Chondrocyte (in vitro differentiated cells): Measurements from ENCODE around the gene LAMTOR5. TPM values are rescaled to one million over a fixed set of nuclear protein-coding genes. Genes with fewer than 3 reads are reported as not detected.

Experiments
- DNase-seq: peaks from one replicate; pipeline ENCODE4 v3.0.0; 2021; ENCODE audit warnings: mixed read lengths, low spot score
- H3K27ac Mint-ChIP-seq: one replicate; pipeline ENCODE4 v1.8.0; 2021; ENCODE audit warnings: mild to moderate bottlenecking, moderate library complexity, mixed read lengths; ENCODE audit not compliant: unreplicated experiment
- H3K27me3 Mint-ChIP-seq: 2 replicates; pipeline ENCODE4 v1.8.0; 2021; ENCODE audit warnings: low read depth, mixed read lengths
- H3K36me3 Mint-ChIP-seq: 2 replicates; pipeline ENCODE4 v1.8.0; 2021; ENCODE audit warnings: low read depth, mixed read lengths
- H3K4me1 Mint-ChIP-seq: 2 replicates; pipeline ENCODE4 v1.8.0; 2021; ENCODE audit warnings: low read depth, mild to moderate bottlenecking, mixed read lengths
- H3K4me3 Mint-ChIP-seq: one replicate; pipeline ENCODE4 v1.8.0; 2021; ENCODE audit warnings: mild to moderate bottlenecking, moderate library complexity, mixed read lengths; ENCODE audit not compliant: unreplicated experiment
- H3K9me3 Mint-ChIP-seq: 2 replicates; pipeline ENCODE4 v1.8.0; 2021; ENCODE audit warnings: low read depth, mixed read lengths
- total RNA-seq: library from RNA; stranded (reverse); gene quantifications from 3 replicates; pipeline ENCODE4 v1.2.1, GENCODE V29; 2021
- TF ChIP-seq, protein P1 (sequence below): fragments of 200-600 bp; sonication (generic); IDR thresholded peaks from 2 replicates; pipeline ENCODE4 v1.5.0; 2021; ENCODE audit warnings: antibody characterized with exemption, mild to moderate bottlenecking, moderate library complexity

Gene LAMTOR5
- total RNA-seq, 1 donor from 2014 or later = 97.1 TPM

DNA sequence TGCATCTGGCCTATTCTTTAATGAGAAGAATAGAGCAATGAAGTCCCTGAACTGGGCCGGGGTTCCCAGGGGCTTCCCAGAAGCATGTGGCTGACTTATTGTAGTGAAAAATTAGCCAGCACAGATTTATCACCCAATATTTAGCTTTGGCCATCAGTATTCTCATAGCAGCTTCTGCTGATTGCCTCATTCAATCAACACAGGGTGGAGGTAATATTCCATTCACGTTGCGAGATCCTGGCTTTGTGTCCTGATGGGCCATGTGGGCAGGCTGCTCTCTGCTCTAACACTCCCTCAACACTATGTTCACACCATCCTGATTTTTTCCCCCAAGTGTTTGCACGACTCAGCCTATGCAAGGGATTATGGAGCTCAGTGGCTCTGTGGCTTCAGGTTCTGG lies 21.5 kb upstream of the LAMTOR5 start:
- TF ChIP-seq, protein P1, sequence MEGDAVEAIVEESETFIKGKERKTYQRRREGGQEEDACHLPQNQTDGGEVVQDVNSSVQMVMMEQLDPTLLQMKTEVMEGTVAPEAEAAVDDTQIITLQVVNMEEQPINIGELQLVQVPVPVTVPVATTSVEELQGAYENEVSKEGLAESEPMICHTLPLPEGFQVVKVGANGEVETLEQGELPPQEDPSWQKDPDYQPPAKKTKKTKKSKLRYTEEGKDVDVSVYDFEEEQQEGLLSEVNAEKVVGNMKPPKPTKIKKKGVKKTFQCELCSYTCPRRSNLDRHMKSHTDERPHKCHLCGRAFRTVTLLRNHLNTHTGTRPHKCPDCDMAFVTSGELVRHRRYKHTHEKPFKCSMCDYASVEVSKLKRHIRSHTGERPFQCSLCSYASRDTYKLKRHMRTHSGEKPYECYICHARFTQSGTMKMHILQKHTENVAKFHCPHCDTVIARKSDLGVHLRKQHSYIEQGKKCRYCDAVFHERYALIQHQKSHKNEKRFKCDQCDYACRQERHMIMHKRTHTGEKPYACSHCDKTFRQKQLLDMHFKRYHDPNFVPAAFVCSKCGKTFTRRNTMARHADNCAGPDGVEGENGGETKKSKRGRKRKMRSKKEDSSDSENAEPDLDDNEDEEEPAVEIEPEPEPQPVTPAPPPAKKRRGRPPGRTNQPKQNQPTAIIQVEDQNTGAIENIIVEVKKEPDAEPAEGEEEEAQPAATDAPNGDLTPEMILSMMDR = no peak
- H3K4me1 Mint-ChIP-seq = peaks cover 10% of the 10 kb centered on the region
- no peak overlapping the region for H3K4me3 Mint-ChIP-seq
- H3K36me3 Mint-ChIP-seq = peaks cover 1% of the 10 kb centered on the region
- peaks cover 21% of the 10 kb centered on the region for H3K27me3 Mint-ChIP-seq
- no peaks in the 10 kb centered on the region for H3K9me3 Mint-ChIP-seq
- no peak overlapping the region for H3K27ac Mint-ChIP-seq
- DNase-seq = no peak

DNA sequence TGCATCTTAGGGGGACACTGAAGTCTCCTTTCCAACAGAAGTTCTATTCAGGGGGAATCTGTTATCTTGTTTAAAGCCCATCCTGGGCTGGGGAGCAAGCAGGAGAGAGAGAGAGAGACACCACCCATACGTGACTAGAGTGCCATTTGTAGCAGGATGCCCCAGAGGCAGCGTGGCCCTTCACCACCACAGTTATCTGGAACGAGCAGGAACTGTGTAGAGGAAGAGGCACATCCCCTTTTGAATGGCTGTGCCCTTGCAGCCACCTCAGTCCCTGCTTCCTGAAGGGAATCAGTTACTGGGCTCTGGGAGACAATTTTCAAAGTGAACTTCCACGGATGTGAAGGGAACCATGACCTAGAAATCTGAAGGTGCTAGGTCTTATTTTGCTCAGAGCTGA lies 19.4 kb upstream of the LAMTOR5 start:
- Mint-ChIP-seq H3K9me3 (peaks cover 2% of the 10 kb centered on the region), H3K4me3 (no peak overlapping the region), H3K4me1 (peaks cover 7% of the 10 kb centered on the region), H3K36me3 (peaks cover 1% of the 10 kb centered on the region), H3K27ac (no peak overlapping the region), H3K27me3 (peaks cover 24% of the 10 kb centered on the region)
- TF ChIP-seq, protein P1 = no peak
- no peak for DNase-seq

DNA sequence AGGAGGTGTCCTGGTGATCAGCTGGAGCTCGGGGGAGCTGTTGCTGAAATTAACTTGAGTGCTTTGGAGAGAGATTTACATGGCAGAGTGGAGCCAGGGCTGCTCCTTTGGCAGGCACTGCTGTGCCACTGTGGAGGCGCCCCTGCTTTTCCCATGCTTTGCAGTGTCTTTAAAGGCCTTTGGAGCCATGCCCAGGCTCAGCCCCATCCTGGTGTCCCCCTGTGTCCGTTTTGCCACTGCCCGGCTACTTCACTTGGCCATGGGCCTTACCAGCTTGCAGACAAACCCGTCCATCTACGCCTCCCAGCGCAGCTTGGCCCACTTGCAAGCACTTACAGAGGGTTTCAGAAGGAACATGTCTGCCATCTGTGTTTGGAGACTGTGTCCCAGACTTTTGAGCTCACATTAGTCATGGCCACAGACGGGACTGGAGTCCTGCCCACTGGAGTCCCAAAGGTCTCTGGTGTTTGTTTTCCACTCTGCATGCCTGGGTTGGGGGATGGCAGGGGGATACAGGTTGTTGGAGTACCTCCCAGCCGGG lies 18.2 kb upstream of the LAMTOR5 start:
- H3K27me3 Mint-ChIP-seq = peaks cover 13% of the 10 kb centered on the region
- H3K36me3 Mint-ChIP-seq = peaks cover 1% of the 10 kb centered on the region
- TF ChIP-seq, protein P1 = no peak
- H3K9me3 Mint-ChIP-seq = peaks cover 9% of the 10 kb centered on the region
- H3K27ac Mint-ChIP-seq = no peak overlapping the region
- DNase-seq = no peak
- peaks cover 10% of the 10 kb centered on the region for H3K4me1 Mint-ChIP-seq
- no peak overlapping the region for H3K4me3 Mint-ChIP-seq

DNA sequence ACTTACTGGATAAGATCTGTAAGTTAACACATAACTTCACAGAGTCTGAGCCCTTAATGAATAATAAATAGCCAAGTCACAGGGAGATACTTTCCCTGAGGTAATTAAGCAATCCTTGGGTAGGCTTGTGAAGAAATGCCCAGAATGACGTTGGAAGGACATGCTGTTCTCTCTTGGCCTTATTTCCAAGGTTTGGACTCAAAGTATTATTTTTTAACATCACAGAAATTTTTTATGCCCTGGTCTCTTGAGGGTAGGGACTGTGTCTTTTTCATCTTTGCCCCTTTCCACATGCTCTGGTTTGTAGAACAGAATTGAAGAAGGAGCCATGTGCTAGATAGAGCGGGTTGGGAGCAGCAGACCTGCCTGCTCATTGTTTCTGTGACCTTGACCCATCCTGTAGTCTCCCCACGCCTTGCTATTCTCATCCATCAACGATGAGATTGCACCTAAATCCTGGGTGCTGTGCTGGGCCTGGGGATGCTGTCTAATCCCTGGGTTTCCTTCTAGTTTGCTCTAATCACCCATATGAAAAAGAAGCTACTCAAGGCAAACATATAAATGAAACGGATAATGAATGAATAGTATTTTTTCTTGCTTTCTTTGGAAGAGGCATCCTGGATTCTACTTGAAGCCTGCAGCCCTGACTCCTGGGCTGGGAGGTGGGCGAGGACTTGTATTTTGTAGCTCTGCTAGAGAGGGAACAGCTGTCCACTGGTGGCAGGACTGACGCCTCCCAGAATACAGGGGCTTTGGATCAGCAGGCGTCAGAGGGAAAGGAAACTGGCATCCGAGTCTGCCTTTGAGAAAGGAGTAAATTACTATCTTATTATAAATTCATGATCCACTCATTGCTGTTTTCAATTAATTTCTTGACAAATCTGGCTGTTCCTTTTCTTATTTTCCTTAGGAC lies 17.5 kb upstream of the LAMTOR5 start:
- H3K4me1 Mint-ChIP-seq = peaks cover 10% of the 10 kb centered on the region
- H3K36me3 Mint-ChIP-seq = peaks cover 2% of the 10 kb centered on the region
- DNase-seq = no peak
- peaks cover 9% of the 10 kb centered on the region for H3K9me3 Mint-ChIP-seq
- TF ChIP-seq, protein P1 = no peak
- no peak overlapping the region for H3K27ac Mint-ChIP-seq
- H3K4me3 Mint-ChIP-seq = no peak overlapping the region
- peaks cover 6% of the 10 kb centered on the region for H3K27me3 Mint-ChIP-seq

DNA sequence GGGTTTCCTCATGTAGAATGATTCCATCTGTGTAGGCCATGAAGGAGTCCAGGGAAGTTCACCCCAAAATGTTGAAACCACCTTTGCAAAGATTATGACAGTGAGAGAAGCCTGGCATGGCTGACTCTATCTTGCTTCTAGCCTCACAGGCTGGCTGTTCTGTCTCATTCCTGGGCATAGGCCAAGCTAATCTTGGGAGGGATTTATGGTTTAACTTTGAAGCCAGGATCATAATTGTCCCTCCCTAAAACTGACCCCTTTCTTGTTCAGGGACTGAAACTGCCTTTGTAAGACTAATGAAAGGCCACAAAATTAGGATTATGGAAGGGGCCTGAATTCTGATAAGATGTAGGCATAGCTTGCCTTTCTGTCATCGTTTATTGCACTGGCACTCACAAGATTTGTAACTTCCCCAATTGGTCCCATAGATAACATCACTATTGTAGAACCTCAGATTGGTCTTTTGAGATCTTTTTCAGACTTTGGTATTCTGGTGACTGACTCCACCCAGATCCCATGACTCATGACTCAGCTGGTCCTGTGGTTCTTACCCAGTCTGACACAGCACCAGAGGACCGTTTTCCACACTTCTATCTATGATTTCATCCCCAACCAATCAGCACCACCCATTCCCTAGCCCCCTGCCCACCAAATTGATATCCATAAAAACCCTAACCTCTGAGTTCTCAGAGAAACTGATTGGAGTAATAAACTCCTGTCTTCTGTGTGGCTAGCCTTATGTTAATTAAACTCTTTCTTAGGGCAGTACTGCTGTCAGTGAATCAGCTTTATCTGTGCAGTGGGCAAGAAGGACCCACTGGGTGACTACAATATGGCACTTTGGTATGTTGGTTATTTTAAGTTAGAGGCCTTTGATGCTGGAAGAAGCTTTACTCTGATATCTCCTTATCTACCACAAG lies 13.6 kb upstream of the LAMTOR5 start:
- Mint-ChIP-seq H3K4me1 (peaks cover 10% of the 10 kb centered on the region), H3K27ac (no peak overlapping the region), H3K27me3 (peaks cover 8% of the 10 kb centered on the region), H3K36me3 (peaks cover 2% of the 10 kb centered on the region), H3K4me3 (no peak overlapping the region), H3K9me3 (peaks cover 9% of the 10 kb centered on the region)
- no peak for DNase-seq
- TF ChIP-seq, protein P1 = no peak
